Activated naive CD8-positive, alpha-beta T cell treated with anti-CD3 and anti-CD28 coated beads for 36 hours (primary cell): ENCODE data around the gene TBC1D1. TPM values are rescaled to one million over a fixed set of nuclear protein-coding genes. Genes with fewer than 3 reads are reported as not detected.
A peak's percentile ranks its signal among the peaks of the same experiment; 100 is the strongest.

ENCODE experiments used
- DNase-seq: peaks from one replicate; pipeline ENCODE4 v3.0.0; 2021
- H3K27ac Mint-ChIP-seq: one replicate; pipeline ENCODE4 v1.8.0; 2022; ENCODE audit warnings: mild to moderate bottlenecking, moderate library complexity, mixed read lengths
- H3K27me3 Mint-ChIP-seq: one replicate; pipeline ENCODE4 v1.8.0; 2022; ENCODE audit warnings: mild to moderate bottlenecking, mixed read lengths
- H3K36me3 Mint-ChIP-seq: one replicate; pipeline ENCODE4 v1.8.0; 2021; ENCODE audit warnings: mild to moderate bottlenecking, mixed read lengths
- H3K4me1 Mint-ChIP-seq: one replicate; pipeline ENCODE4 v1.8.0; 2021; ENCODE audit warnings: mixed read lengths
- H3K4me3 Mint-ChIP-seq: one replicate; pipeline ENCODE4 v1.8.0; 2022; ENCODE audit warnings: mild to moderate bottlenecking, moderate library complexity, mixed read lengths
- H3K9me3 Mint-ChIP-seq: one replicate; pipeline ENCODE4 v1.8.0; 2022; ENCODE audit warnings: mixed read lengths
- total RNA-seq, 2 experiments: library from RNA; stranded (reverse); gene quantifications; one replicate each; pipeline ENCODE4 v1.2.3, GENCODE V29; 2021

Gene TBC1D1
- total RNA-seq, 2 experiments from 2014 or later, result 79.6 to 80.3 TPM

DNA sequence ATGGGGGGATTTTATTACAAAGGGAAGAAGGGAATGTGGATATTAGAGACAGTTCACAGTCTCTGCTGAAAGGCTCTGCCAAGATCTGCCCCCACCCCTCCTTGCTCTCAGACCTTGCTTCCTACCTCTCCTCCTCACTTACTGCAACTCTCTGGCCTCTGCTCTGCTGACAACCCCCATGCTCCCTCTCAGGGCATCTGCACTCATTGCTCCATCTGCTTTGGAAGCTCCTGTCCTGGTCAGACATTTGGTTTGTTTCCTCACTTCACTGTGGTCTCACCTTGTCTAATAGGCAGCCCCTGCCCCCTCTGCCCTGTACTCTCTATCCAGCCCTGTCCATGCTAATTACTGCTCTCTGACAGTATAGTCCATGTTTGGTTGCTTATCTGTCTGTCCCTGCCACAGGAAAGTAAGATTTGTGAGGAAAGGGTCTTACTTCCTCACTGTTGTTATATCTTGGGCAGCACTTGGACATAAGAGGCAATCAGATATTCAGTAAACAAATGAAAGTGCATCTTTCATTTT lies 258.6 kb downstream of the TBC1D1 start:
- Mint-ChIP-seq H3K9me3 (no peaks in the 10 kb centered on the region), H3K36me3 (no peaks in the 10 kb centered on the region), H3K4me1 (peaks cover 12% of the 10 kb centered on the region), H3K27ac (no peak overlapping the region), H3K4me3 (no peak overlapping the region), H3K27me3 (no peaks in the 10 kb centered on the region)
- no peak for DNase-seq

DNA sequence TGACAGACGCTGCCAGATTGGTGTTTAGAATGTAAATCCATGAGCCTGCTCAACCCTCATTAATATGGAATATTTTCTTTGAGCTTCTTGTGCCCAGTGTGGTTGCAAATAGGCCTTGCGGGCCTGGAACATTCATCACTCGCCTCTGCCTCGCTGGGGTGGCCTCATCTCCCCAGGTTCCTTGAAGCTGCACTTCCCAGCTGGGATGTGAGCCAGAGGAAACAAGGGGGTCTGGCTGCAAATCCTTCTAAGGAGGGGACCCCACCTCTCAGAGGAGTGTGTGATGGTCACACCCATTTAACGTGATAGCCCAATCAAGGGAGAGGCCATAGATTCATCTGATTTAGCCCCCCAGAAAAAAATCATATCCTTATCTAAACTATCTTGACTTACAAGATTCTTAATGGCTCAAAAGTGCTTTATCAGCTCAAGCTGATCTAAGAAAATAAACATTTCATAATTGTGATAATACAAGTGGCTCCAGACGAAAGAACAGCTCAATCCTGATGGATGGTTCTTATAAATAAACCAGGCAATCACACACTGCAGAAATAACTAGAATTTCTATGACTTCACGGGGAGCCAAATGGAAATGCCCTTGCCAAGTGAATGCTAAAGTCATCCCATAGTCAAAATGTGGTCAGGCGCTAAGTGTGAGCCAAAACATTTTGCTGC lies 259.2 kb downstream of the TBC1D1 start:
- Mint-ChIP-seq H3K4me1 (peaks cover 17% of the 10 kb centered on the region), H3K27ac (no peak overlapping the region), H3K36me3 (no peaks in the 10 kb centered on the region), H3K27me3 (no peaks in the 10 kb centered on the region), H3K4me3 (no peak overlapping the region), H3K9me3 (no peaks in the 10 kb centered on the region)
- no peak for DNase-seq

DNA sequence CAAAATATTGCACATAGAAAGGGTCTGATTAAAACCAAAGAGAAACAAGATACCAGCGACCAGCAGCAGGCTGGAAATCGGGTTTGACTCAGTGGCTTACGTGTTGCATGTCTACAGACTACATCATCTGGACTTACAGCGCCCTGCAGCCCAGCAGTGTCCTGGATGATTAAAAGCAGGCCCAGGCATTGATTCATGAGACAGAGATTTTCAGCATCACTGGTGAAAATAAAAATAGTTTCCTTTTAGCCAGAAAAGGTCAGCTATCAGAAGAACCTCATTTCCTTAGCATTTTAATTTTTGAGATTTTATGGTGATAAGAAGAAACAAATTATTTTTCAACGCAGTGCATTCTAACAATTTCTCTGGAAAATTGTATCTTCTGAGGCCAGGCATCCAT lies 259.9 kb downstream of the TBC1D1 start:
- H3K4me3 Mint-ChIP-seq, result no peak overlapping the region
- no peak for DNase-seq
- H3K9me3 Mint-ChIP-seq, result no peaks in the 10 kb centered on the region
- no peak overlapping the region for H3K27ac Mint-ChIP-seq
- H3K36me3 Mint-ChIP-seq, result no peaks in the 10 kb centered on the region
- peaks cover 23% of the 10 kb centered on the region for H3K4me1 Mint-ChIP-seq
- H3K27me3 Mint-ChIP-seq, result no peaks in the 10 kb centered on the region

DNA sequence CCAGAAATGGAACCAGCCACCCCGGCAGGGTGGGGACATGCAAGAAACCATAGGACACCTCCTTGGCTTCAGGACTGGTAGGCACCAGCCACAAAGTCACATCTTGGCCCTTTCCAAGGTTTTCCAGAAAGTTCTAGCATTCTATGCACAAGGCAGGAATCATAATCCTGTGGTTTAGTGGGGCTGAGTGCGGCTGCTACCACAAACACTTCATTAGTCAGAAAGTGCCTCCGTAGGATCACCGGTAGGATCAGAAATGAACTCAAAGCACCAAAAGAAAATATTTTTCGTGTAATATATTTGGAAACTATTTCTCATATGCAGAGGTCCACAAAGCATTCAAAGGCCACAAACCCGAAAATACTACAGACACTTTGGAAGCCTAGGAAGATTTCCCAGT lies 261.0 kb downstream of the TBC1D1 start:
- Mint-ChIP-seq H3K36me3 (no peaks in the 10 kb centered on the region), H3K4me1 (peaks cover 28% of the 10 kb centered on the region), H3K4me3 (no peak overlapping the region), H3K27ac (no peak overlapping the region), H3K9me3 (no peaks in the 10 kb centered on the region), H3K27me3 (no peaks in the 10 kb centered on the region)
- DNase-seq, result no peak

DNA sequence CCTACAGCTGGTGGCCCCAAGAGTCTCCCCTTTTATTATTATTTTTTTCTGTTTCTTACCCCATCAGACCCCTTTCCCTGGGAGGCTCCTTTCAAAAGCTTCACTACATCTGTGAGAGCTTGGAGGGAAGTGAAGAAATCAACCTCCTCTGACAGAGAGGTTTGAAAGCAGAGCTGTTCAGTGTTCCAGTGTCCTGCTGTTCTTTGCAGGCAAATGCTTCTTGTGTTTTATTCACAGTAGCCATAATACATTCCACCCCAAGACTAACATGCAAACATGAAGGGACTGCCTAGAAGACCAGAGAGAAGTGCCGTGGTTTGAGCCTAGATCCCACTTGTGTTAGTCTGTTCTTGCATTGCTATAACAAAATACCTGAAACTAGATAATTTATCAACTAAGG lies 261.4 kb downstream of the TBC1D1 start:
- no peaks in the 10 kb centered on the region for H3K27me3 Mint-ChIP-seq
- no peaks in the 10 kb centered on the region for H3K9me3 Mint-ChIP-seq
- no peak for DNase-seq
- no peaks in the 10 kb centered on the region for H3K36me3 Mint-ChIP-seq
- H3K4me3 Mint-ChIP-seq, result no peak overlapping the region
- no peak overlapping the region for H3K27ac Mint-ChIP-seq
- H3K4me1 Mint-ChIP-seq, result peaks cover 28% of the 10 kb centered on the region

DNA sequence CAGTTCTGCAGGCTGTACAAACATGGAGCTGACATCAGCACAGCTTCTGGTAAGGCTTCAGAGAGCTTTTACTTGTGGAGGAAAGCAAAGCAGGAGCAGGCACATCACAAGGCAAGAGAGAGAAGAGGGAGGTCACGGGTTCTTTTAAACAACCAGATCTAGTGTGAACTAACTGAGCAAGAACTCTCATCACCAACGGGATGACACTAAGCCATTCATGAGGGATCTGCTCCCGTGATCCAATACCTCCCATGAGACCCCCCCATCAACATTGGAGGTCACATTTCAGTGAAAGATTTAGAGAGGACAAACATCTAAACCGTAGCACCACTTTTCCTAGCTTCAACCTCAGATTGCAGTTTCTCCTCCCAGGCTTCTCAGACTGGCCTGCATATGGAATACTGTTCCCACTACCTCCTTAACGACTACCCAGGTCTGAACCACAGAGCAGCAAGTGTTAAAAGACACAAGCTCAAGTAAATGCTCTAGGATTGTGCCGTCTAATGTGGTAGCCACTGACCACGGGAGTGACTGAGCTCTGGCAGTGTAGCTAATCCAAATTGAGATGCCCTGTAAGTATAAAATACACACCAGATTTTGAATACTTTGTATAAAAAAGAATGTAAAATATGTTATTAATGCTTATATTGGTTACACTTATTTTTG lies 262.0 kb downstream of the TBC1D1 start:
- no peaks in the 10 kb centered on the region for H3K9me3 Mint-ChIP-seq
- DNase-seq, result no peak
- no peak overlapping the region for H3K4me3 Mint-ChIP-seq
- peaks cover 28% of the 10 kb centered on the region for H3K4me1 Mint-ChIP-seq
- no peak overlapping the region for H3K27ac Mint-ChIP-seq
- no peaks in the 10 kb centered on the region for H3K36me3 Mint-ChIP-seq
- H3K27me3 Mint-ChIP-seq, result no peaks in the 10 kb centered on the region

DNA sequence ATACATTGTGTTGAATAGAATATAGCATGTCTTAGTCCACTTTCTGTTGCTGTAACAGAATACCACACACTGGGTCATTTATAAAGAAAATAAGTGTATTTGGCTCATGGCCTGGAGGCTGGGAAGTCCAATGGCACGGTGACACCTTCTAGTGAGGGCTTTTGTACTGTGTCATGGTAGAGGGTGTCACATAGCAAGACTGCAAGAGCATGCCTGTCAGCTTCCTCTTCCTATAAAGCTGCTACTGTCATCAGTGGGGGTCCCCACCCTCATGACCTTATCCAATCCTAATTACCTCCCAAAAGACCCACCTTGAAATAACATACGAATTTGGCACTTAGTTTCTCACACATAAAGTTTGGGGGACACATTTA lies 262.5 kb downstream of the TBC1D1 start:
- Mint-ChIP-seq H3K36me3 (no peaks in the 10 kb centered on the region), H3K27me3 (no peaks in the 10 kb centered on the region), H3K4me1 (peaks cover 30% of the 10 kb centered on the region), H3K27ac (no peak overlapping the region), H3K4me3 (no peak overlapping the region), H3K9me3 (no peaks in the 10 kb centered on the region)
- DNase-seq, result no peak

DNA sequence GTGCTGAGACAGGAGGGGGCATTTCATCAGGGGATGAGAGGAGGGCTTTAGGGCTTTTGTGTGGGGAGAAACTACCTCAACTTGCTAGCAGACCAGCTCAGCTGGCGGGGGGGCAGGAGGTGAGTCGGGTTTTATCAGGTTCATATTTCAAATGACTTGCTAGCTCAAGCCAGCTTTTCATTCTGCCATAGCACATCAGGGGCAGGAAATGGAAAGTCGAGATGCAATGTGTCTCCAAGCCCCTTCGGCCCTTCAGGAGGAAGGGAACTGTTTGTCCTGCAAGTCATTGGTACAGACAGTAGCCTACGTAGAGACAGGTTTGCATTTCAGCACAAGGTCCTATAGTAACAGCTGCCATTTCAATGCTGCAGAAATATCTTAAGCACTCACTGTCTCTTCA lies 263.4 kb downstream of the TBC1D1 start:
- DNase-seq, result no peak
- H3K4me3 Mint-ChIP-seq, result no peak overlapping the region
- H3K27ac Mint-ChIP-seq, result no peak overlapping the region
- H3K4me1 Mint-ChIP-seq, result peaks cover 32% of the 10 kb centered on the region
- no peaks in the 10 kb centered on the region for H3K9me3 Mint-ChIP-seq
- H3K27me3 Mint-ChIP-seq, result no peaks in the 10 kb centered on the region
- H3K36me3 Mint-ChIP-seq, result peaks cover 2% of the 10 kb centered on the region

DNA sequence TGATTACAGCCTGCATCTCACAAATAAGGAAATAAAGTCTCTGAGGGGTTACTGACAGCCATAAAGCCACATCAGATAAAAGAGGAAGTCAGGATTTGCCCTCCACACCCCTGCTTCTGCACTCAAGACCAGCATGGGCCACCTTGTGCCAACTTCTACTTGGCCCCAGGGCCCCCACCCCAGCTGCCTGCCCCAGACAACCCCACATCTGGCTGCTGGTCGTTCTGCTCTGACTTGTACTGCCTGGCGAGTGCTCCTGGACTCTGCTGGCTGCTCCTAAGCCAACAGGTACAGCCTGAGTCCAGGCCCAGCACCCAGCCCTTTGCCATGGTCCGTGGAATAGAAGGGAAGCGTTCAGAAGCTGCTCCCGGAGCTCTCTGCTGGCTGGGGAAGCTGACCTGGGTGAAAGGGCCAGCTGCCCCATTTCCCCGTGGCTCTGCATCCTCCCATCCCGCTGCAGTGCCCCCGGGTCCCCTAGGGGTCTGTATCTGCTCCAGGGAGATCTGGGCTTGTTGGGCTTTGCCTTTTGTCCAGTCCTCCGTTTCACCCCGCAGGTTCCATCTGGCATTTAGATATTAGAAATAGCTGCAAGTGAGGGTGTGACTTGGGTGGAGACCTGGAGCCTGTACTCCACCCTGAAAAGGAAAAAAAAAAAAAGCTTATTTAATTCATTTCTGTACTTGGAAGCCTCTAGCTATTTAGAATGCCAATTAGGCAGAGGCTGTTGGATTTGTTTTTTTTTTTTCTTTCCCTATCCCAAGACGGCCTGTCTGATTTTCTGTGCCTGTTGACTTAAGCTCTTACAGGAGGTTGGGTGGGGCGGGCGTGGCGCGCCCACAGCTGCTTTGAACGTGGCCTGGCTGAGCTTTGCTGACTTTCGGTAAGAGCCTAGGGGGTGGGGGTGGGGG lies 264.1 kb downstream of the TBC1D1 start:
- Mint-ChIP-seq H3K4me1 (peaks cover 36% of the 10 kb centered on the region), H3K27me3 (no peaks in the 10 kb centered on the region), H3K27ac (no peak overlapping the region), H3K4me3 (no peak overlapping the region), H3K9me3 (no peaks in the 10 kb centered on the region), H3K36me3 (peaks cover 2% of the 10 kb centered on the region)
- DNase-seq, result no peak

DNA sequence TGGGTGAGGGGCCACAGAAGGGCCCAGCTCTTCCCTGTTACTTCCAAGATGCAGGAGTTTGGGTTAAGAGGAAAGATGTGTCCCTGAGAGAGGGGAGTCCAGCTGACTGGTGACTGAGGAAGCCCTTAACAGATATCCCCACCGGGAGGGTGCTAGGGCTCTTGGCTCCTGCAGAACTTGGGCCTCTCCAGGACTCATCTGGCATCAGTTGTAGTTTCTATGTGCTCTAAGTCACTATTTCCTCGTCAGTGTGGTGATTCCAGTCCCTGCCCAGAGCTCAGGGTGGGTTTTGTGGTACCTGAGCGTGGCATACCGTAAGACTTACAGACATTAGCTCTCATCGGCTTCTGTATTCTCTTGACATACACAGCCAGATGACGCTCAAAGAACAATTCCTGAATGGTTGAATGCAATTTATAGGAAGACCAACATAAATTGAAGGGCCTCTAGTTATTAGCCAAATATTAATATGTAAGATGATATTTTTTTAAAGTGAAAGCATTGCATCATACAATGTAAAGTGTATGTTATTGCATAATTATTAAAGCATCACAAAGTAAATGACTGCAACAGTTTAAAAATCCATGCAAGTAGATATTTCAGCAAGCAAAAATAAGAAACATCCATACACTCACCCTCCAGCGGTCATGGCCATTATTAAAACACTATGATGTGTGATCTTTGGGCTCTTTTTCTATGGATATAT lies 264.9 kb downstream of the TBC1D1 start:
- Mint-ChIP-seq H3K4me1 (peaks cover 41% of the 10 kb centered on the region), H3K9me3 (no peaks in the 10 kb centered on the region), H3K27me3 (no peaks in the 10 kb centered on the region), H3K36me3 (peaks cover 2% of the 10 kb centered on the region), H3K27ac (no peak overlapping the region), H3K4me3 (no peak overlapping the region)
- no peak for DNase-seq

DNA sequence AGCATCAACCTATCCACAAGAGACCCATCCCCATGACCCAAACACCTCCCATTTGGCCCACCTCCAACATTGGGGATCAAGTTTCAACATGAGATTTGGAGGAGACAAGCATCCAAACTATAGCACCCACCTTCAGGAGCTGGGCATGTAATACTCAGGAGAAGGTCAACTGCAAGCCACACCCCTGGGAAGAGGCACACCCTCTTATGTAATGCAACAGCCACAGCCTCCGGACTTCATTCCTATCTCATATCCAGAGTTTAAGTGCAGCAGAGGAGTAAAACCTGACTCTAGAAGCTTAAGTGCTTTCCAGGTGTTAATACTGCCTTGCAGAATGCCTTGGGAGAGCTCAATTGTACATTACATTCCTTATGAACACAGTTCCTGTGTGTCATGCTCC lies 266.7 kb downstream of the TBC1D1 start:
- Mint-ChIP-seq H3K36me3 (peaks cover 2% of the 10 kb centered on the region), H3K9me3 (no peaks in the 10 kb centered on the region), H3K4me1 (peaks cover 59% of the 10 kb centered on the region), H3K4me3 (no peak overlapping the region), H3K27ac (no peak overlapping the region), H3K27me3 (no peaks in the 10 kb centered on the region)
- no peak for DNase-seq

DNA sequence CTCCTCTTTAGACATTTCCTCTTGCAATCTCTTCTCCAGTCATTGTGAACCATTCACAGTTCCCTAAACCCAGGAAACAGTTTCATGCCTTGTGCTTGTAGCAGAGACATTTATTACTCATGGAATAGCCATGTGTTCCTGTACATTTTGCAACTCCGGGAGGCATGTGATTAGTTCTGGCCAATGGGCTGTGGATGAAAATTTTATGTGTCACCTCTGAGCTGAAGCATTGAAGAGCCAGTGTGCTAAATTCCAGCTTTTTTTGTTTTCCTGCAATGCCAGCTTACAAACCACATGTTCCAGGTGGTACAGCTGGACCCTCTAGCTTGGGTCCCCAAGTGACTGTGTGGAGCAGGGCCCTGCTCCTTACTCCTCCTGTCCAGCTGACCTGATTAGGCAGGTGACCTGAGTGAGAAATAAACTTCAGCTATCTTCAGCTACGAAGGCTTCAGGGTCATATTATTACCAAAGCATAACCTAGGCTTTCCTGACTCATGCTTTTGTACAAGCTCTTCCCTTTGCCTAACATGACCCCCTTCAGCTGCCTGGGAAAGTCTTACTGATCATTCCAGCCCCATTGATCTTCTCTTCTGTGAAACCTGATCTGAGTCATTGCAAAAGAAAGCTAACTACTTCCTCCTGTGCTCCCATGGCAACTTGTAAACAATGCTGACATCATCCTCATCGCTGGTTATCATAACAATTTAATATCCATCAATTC lies 269.8 kb downstream of the TBC1D1 start:
- Mint-ChIP-seq H3K4me3 (no peak overlapping the region), H3K27me3 (no peaks in the 10 kb centered on the region)

DNA sequence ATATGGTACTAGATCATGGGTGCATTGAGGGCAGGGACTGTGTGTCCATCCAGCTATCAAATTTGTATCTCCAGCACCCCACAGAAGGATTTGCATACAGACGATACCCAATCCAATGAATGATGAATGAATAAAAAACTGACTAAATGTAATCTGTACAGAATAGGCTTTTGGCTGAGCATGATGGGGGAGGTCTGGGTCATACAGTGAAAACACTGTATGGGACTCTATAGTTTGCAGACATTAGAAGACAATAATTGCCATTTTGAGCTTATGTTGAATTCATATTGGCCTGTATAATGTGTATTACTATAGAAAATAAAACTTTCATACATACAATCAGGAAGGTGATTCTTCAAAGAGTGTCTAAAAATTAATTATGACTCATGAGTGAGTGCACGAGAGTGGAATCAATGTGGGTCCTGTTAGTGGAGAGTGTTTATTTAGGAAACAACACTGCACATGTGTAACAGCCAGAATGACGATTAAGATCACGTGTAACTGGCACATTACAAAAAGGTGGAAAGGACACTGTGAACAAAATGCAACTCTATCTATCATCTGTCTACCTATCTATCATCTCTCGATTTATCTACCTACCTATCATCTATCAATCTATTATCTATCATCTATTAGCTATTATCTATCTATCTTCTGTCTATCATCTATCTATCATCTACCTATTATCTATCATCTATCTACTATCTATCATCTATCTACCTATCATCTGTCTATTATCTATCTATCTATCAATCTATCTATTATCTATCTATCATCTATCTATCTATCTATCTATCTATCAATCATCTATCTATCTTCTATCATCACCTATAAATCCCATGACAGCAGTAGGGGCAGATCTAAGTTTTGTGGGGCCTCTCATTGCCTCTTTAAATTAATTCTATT lies 270.6 kb downstream of the TBC1D1 start:
- DNase-seq, result no peak
- Mint-ChIP-seq H3K27ac (peak overlapping the region; percentile 76), H3K27me3 (no peaks in the 10 kb centered on the region), H3K4me3 (no peak overlapping the region), H3K4me1 (peaks cover 63% of the 10 kb centered on the region), H3K36me3 (peaks cover 18% of the 10 kb centered on the region), H3K9me3 (peaks cover 18% of the 10 kb centered on the region)

More for the DNA sequence above, 269.8 kb downstream of the TBC1D1 start:
- peaks cover 17% of the 10 kb centered on the region for H3K36me3 Mint-ChIP-seq
- DNase-seq, result peak; percentile 66
- H3K4me1 Mint-ChIP-seq, result peaks cover 63% of the 10 kb centered on the region
- peak overlapping the region; percentile 76 for H3K27ac Mint-ChIP-seq
- H3K9me3 Mint-ChIP-seq, result peaks cover 11% of the 10 kb centered on the region
